GM18858 (cell line): Measurements from ENCODE around the gene THBS1.

Source experiments
- ATAC-seq: cut with Tn5 transposase; IDR thresholded peaks from one replicate; pipeline ENCODE4 v1.9.1; 2021; ENCODE audit not compliant: unreplicated experiment

Gene THBS1

GRCh38 chr15:39627451-39628143 lies 46.7 kb downstream of the THBS1 start:
- no peak for ATAC-seq

- no peak for ATAC-seq
These were observed 47.2 kb downstream of the THBS1 start for GRCh38 chr15:39628144-39628508.

GRCh38 chr15:39628546-39629257 lies 47.8 kb downstream of the THBS1 start:
- ATAC-seq = no peak

- ATAC-seq = no peak
These were observed 48.5 kb downstream of the THBS1 start for GRCh38 chr15:39629371-39629770.

GRCh38 chr15:39629906-39630305 lies 49.0 kb downstream of the THBS1 start:
- ATAC-seq = no peak

GRCh38 chr15:39631357-39631756 lies 50.5 kb downstream of the THBS1 start:
- no peak for ATAC-seq

- no peak for ATAC-seq
These were observed 57.2 kb downstream of the THBS1 start for GRCh38 chr15:39638041-39638440.

- ATAC-seq = no peak
These were observed 58.2 kb downstream of the THBS1 start for GRCh38 chr15:39639037-39639436.

GRCh38 chr15:39640665-39641064 lies 59.8 kb downstream of the THBS1 start:
- no peak for ATAC-seq

GRCh38 chr15:39641191-39641889 lies 60.5 kb downstream of the THBS1 start:
- no peak for ATAC-seq

- ATAC-seq = no peak
These were observed 61.2 kb downstream of the THBS1 start for GRCh38 chr15:39642011-39642640.

GRCh38 chr15:39643727-39644126 lies 62.8 kb downstream of the THBS1 start:
- ATAC-seq = no peak

GRCh38 chr15:39644136-39644535 lies 63.3 kb downstream of the THBS1 start:
- no peak for ATAC-seq

- ATAC-seq = no peak
These were observed 64.5 kb downstream of the THBS1 start for GRCh38 chr15:39645138-39645975.

- ATAC-seq = no peak
These were observed 65.0 kb downstream of the THBS1 start for GRCh38 chr15:39645976-39646257.

GRCh38 chr15:39646425-39646824 lies 65.5 kb downstream of the THBS1 start:
- no peak for ATAC-seq
